ENCODE measurements around the gene KLRC2.

DNA sequence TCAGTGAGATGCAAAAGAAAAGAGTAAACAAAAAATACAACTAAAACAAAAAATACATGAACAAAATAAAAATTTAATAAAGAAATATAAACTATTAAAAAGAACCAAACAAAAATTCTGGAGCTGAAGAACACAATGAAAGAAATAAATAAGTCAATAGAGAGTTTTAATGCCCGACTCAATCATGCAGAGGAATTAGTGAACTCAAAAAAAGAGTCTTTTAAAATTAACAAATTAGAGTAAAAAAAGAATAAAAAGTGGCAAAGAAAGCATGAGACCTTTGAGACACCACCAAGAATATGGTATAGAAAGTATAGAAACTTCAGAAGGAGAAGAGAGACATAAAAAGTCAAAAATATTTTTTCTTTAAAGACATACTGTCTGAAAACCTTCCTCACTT, 20.0 kb upstream of the KLRC2 start:
- TF ChIP-seq, protein P1, sequence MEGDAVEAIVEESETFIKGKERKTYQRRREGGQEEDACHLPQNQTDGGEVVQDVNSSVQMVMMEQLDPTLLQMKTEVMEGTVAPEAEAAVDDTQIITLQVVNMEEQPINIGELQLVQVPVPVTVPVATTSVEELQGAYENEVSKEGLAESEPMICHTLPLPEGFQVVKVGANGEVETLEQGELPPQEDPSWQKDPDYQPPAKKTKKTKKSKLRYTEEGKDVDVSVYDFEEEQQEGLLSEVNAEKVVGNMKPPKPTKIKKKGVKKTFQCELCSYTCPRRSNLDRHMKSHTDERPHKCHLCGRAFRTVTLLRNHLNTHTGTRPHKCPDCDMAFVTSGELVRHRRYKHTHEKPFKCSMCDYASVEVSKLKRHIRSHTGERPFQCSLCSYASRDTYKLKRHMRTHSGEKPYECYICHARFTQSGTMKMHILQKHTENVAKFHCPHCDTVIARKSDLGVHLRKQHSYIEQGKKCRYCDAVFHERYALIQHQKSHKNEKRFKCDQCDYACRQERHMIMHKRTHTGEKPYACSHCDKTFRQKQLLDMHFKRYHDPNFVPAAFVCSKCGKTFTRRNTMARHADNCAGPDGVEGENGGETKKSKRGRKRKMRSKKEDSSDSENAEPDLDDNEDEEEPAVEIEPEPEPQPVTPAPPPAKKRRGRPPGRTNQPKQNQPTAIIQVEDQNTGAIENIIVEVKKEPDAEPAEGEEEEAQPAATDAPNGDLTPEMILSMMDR (IDR thresholded peaks at IDR 0.05): no peak
- TF ChIP-seq POLR2A (IDR thresholded peaks at IDR 0.05): no peak

Measured in Peyer's patch (tissue), 4 donors.